Vagina (tissue), 2 donors: ENCODE data around the gene DNER.

ENCODE experiments used
- CTCF ChIP-seq, 3 experiments: fragments of 450-650 bp in 2 of 3; fragments of 200-600 bp in 1 of 3; sonication (generic) in 1 of 3; IDR thresholded peaks; one replicate each; pipeline ENCODE4 v1.5.1; 2017 to 2019; ENCODE audit warnings: antibody characterized with exemption in 3 of 3, mild to moderate bottlenecking in 2 of 3, moderate library complexity in 2 of 3
- POLR2A ChIP-seq, 2 donors: fragments of 450-650 bp; IDR thresholded peaks; one replicate each; pipeline ENCODE4 v1.6.1; 2017; ENCODE audit warnings: antibody characterized with exemption in 2 of 2, mild to moderate bottlenecking in 2 of 2, moderate library complexity in 2 of 2

GRCh38 chr2:229571243-229571642 is 143.1 kb downstream of the DNER start:
- TF ChIP-seq CTCF (IDR thresholded peaks at IDR 0.05) (no peak), POLR2A (IDR thresholded peaks at IDR 0.05) (no peak)
